Erythroblast (primary cell): ENCODE results near the gene FNDC4.

Source experiments
- DNase-seq, 2 experiments: peaks; one replicate each; lab custom pipeline; 2025; lab: John Stamatoyannopoulos, UW
- GATA1 ChIP-seq: IDR thresholded peaks from 2 replicates; pipeline ENCODE4 v1.6.1; 2011; ENCODE audit warnings: low read depth, mild to moderate bottlenecking, control low read depth, low read length, moderate library complexity
- POLR2A ChIP-seq: IDR thresholded peaks from 2 replicates; pipeline ENCODE4 v1.6.1; 2011; ENCODE audit warnings: mild to moderate bottlenecking, low read length

Gene FNDC4

GRCh38 chr2:27502142-27502541 is 7.1 kb upstream of the FNDC4 start:
- DNase-seq: no peak
- no peak for TF ChIP-seq POLR2A
- TF ChIP-seq GATA1: no peak

DNA sequence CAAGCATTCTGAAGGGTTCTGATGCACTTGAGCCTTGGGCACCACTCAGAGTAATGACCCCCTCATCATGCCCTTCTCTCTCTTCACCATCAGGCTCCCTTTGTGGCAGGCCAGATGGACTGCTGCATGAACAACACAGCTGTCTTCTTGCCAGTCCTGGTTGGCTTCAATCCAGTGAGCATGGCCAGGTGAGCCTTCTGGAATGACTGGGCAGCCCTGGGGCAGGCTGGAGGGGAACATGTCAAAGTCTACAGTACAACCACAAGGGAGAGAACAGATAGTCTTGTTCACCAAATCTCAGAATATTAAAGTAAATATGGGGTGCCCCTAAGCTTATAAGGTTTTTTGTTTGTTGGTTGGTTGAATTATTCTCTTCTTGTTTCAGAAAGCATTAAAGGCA is 6.0 kb upstream of the FNDC4 start:
- DNase-seq: no peak
- TF ChIP-seq GATA1: no peak
- TF ChIP-seq POLR2A: no peak

GRCh38 chr2:27498975-27499374 is 4.0 kb upstream of the FNDC4 start:
- TF ChIP-seq POLR2A (no peak), GATA1 (no peak)
- no peak for DNase-seq

DNA sequence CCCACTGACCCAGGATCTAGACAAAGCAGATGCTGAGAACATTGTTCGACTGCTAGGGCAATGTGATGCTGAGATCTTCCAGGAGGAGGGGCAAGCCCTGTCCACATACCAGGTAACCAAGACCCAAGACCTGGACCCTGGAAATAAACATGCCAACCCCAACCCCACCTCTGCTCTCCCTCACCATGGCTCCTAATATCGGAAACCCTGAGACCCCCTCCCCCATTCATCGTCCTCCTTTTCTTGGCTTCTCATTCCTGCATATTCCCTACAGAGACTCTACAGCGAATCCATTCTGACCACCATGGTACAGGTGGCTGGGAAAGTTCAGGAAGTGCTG is 2.3 kb upstream of the FNDC4 start:
- TF ChIP-seq POLR2A (no peak), GATA1 (no peak)
- no peak for DNase-seq

DNA sequence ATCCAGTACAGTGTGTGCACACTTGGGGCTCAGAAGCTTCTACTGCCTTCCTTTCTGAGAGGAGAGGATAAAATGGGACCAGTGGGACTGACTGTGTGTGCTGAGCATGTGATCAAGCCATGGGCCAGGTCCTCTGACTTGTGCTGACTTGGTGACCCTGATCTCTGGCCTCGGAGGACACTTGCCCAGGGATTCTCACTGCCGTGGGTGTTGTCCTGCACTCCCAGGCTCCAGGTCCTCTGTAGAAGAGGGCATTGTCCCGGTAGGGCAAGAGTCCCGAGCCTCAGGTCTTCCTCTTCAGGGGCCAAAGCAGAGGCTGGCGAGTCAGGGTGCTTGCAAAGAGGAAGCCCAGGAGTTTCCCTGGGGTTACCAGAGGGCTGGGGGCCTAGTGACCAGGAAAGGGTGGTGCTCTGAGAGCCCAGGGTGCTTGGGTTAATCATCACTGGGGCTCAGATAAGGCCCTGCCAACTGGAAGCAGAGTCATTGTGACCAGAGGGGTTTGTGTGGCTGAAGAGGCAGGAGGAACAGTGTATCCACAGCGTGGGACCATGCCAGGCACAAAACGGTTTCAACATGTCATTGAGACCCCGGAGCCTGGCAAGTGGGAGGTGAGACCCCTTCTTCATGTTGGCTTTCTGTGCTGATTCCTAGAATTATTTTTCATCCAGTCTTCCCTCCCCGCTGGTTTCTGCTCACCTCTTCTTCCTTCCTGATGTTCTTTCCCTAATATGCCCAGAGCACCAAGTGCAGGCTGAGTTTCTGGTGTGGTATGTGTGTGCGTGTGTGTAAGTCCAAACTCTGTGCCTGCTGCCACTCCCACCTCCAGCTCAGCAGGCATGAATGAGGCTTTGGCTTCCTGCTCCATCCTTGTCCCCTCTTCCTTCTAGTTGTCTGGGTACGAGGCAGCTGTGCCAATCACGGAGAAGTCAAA is 1.6 kb upstream of the FNDC4 start, which contains the start of gene GCKR:
Gene GCKR (plus strand): TSS at position 483 of the 931 bp plus-strand sequence. CDS start 66 bp downstream, at position 549.
- TF ChIP-seq GATA1 (no peak), POLR2A (no peak)
- peak; percentile 84 to 88 for DNase-seq

DNA sequence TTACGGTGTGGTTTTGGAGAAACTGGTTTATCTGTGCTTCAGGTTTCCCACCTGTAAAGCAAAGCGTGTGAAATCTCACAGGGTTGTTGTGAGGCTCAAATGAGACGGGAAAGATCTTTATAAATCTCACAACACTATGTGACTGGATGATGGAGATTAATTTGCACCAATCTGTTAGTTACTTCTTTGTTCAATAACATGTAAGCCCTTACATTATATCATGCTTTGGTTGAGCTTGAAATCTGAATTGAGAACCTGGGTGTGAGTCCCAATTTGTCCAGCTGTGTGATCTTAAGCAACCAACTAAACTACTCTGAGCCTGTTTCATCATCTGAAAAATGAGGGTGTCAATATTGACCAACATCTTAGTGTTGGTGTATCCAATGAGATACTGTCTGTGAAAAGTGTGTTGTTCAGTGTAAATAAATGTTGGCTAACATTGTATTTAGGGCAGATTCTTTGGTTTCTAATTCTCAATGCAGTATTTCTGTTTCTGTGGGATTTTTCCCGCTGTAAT is 898 bp upstream of the FNDC4 start:
- peak in 1 of 2 experiments; percentile 39 for DNase-seq
- no peak for TF ChIP-seq POLR2A

- peak; percentile 32 to 60 for DNase-seq
- no peak for TF ChIP-seq POLR2A
These were observed 586 bp downstream of the FNDC4 start for GRCh38 chr2:27494284-27494943.

DNA sequence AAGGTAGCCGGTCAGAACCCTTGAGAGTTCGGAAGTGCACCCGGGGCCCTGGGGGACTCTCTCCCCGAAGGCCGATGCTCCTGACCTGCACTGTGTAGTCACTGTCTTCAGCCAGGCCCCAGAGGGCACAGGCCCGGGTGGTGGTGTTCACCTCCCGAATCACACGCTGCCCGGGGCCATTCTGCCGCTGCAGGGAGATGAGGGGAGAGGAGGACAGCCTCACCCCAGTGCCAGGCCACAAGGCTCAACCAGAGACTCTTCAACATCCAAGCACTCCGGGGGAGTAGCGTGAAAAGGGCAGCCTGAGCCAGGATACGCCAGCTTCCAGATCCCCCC is 1.1 kb downstream of the FNDC4 start:
- no peak for DNase-seq
- no peak for TF ChIP-seq POLR2A

GRCh38 chr2:27492557-27492956 is 2.4 kb downstream of the FNDC4 start:
- no peak for DNase-seq
- TF ChIP-seq POLR2A: no peak
- TF ChIP-seq GATA1: no peak

- TF ChIP-seq GATA1: no peak
- peak; percentile 89 for TF ChIP-seq POLR2A
- peak; percentile 100 for DNase-seq
These were observed 5.3 kb downstream of the FNDC4 start, which contains the start of gene IFT172 for GRCh38 chr2:27489498-27490397. IFT172 (minus strand) TSS chr2:27489743; CDS start chr2:27489653, 90 bp downstream.

DNA sequence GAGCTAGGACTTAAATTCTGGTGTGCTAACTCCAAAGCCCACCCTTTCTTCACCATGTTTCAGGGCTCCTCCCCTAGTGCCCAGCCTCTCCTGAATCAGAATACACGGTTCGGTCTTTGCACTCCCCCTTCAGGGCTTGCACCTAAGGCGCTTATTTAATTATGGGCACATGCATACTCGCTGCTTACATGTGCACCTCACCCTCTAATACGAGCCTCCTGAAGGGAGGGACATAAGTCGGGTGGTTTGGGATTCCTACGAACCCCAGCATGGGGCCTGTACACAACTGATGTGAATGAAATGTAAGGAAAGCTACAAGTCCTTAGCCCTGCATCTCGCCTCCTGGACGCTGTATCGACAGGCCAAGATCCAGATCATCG is 5.9 kb downstream of the FNDC4 start:
- no peak for TF ChIP-seq GATA1
- TF ChIP-seq POLR2A: no peak
- DNase-seq: peak; percentile 69 to 71

DNA sequence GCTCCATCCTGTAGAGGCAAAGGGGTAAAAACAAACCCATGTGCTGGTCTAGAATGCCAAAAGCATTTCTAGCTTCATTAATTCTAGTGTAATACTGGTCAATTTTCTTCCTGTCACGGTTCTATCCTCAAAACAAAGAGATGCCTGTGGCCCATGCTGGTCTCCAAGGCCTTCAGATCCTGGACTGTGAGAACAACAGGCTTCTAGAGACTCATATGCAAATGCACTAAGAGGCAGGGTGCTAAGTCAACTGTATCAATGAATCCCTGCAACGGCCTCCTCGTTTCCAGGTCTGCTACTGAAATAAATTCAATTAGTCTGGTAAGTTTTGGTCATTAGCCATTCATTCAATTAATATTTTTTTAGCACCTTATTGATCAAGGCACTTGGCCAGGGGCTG is 9.5 kb downstream of the FNDC4 start:
- no peak for DNase-seq
- TF ChIP-seq POLR2A: no peak
- no peak for TF ChIP-seq GATA1

DNA sequence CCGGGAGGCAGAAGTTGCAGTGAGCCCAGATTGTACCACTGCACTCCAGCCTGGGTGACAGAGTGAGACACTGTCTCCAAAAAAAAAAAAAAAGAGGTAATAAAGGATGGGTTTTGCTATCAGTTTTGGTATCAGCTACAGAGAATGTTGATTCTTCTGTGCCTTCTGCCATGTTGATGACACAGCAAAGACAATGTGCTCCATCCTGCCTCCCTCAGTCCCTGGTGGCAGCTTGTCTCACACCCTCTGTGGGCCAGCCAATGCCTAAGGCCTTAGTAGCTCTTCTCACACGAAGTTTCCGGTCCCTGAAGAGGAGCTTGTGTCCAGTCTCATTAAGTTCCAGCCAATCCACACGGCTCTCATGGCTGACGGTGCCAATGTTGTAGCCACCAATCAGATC is 23.0 kb downstream of the FNDC4 start:
- TF ChIP-seq POLR2A: no peak
- no peak for TF ChIP-seq GATA1
- DNase-seq: peak; percentile 18 to 25
